HCEC 1CT (cell line): ENCODE results near the gene IFNE.
A peak's percentile ranks its signal among the peaks of the same experiment; 100 is the strongest.

Source experiments
- DNase-seq: peaks from one replicate; pipeline ENCODE4 v3.0.0-alpha.2; 2017

Gene IFNE

GRCh38 chr9:21482213-21482612 lies at the start of gene IFNE:
Gene IFNE (minus strand): TSS chr9:21482313. CDS start chr9:21481694, 619 bp downstream.
- DNase-seq: no peak

- no peak for DNase-seq
Observed at GRCh38 chr9:21528123-21528808, 46.2 kb upstream of the IFNE start.

- no peak for DNase-seq
Observed at GRCh38 chr9:21527579-21527978, 45.5 kb upstream of the IFNE start.

- DNase-seq: no peak
Observed at GRCh38 chr9:21525174-21525573, 43.1 kb upstream of the IFNE start.

GRCh38 chr9:21524099-21524830 lies 42.2 kb upstream of the IFNE start:
- DNase-seq: no peak

GRCh38 chr9:21523021-21524014 lies 41.2 kb upstream of the IFNE start:
- DNase-seq: no peak

GRCh38 chr9:21522348-21522747 lies 40.2 kb upstream of the IFNE start:
- no peak for DNase-seq

GRCh38 chr9:21521448-21521847 lies 39.3 kb upstream of the IFNE start:
- no peak for DNase-seq

- DNase-seq: no peak
Observed at GRCh38 chr9:21520501-21521228, 38.6 kb upstream of the IFNE start.

- no peak for DNase-seq
Observed at GRCh38 chr9:21519855-21520434, 37.8 kb upstream of the IFNE start.

- DNase-seq: no peak
Observed at GRCh38 chr9:21516796-21517195, 34.7 kb upstream of the IFNE start.

- DNase-seq: no peak
Observed at GRCh38 chr9:21513431-21513830, 31.3 kb upstream of the IFNE start.

GRCh38 chr9:21510806-21511205 lies 28.7 kb upstream of the IFNE start:
- DNase-seq: no peak

- DNase-seq: no peak
Observed at GRCh38 chr9:21507483-21507790, 25.3 kb upstream of the IFNE start.

- DNase-seq: peak; percentile 91
Observed at GRCh38 chr9:21506626-21507482, 24.7 kb upstream of the IFNE start.

GRCh38 chr9:21505425-21506179 lies 23.5 kb upstream of the IFNE start:
- DNase-seq: no peak

- DNase-seq: no peak
Observed at GRCh38 chr9:21504894-21505293, 22.8 kb upstream of the IFNE start.

- no peak for DNase-seq
Observed at GRCh38 chr9:21504113-21504512, 22.0 kb upstream of the IFNE start.

GRCh38 chr9:21502586-21502985 lies 20.5 kb upstream of the IFNE start:
- no peak for DNase-seq

GRCh38 chr9:21499912-21500311 lies 17.8 kb upstream of the IFNE start:
- DNase-seq: no peak

- peak; percentile 26 for DNase-seq
Observed at GRCh38 chr9:21491756-21492155, 9.6 kb upstream of the IFNE start.
